GM19328 (cell line): ENCODE data around the gene SHC2.
"Not testable (repeated sequence)": the region's sequence is repeated elsewhere in the genome, so short reads cannot be mapped to it uniquely, and the experiment has no call there.

ENCODE experiments used
- ATAC-seq: cut with Tn5 transposase; IDR thresholded peaks from one replicate; pipeline ENCODE4 v1.9.1; 2021; ENCODE audit warnings: mild to moderate bottlenecking, moderate library complexity; ENCODE audit not compliant: unreplicated experiment

The SHC2 gene

DNA sequence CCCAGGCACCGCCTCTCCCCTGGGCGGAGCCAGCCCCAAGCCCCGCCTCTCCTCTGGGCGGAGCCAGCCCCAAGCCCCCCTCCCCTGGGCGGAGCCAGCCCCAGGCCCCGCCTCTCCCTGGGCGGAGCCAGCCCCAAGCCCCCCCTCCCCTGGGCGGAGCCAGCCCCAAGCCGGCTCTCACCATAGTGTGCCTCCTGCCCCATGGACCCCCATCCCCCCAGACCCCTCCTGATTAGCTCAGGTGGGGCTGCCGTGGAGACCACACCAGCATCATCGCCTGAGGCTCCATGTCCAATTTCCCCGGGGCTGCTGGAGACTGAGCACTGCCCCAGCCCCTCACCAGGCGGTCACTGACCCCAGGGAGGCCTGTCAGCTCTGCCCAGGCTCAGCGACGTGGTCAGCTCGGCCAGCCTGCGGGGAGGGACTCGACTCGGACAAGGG lies 31.3 kb upstream of the SHC2 start:
- ATAC-seq, result no peak

DNA sequence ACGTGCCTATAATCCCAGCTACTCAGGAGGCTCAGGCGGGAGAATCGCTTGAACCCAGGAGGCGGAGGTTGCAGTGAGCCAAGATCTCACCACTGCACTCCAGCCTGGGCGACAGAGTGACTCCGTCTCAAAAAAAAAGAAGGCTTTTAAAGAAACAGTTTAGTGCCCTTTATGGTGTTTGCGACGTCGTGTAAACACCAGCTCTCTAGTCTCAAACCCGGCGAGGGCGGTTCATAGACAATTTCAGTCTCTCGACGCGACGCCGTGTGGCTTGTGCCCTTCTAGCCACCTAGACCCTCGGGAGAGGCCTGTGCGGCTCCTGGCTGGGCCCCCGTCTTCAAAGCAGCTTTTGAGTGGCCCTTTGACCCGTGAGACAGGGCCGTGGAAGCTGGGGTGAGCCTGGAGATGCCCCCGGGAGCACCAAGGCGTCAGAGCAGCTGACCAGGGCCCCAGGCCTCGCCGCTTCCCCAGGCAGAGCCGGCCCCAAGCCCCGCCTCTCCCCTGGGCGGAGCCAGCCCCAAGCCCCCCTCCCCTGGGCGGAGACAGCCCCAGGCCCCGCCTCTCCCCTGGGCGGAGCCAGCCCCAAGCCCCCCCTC lies 30.4 kb upstream of the SHC2 start:
- ATAC-seq, result no peak

DNA sequence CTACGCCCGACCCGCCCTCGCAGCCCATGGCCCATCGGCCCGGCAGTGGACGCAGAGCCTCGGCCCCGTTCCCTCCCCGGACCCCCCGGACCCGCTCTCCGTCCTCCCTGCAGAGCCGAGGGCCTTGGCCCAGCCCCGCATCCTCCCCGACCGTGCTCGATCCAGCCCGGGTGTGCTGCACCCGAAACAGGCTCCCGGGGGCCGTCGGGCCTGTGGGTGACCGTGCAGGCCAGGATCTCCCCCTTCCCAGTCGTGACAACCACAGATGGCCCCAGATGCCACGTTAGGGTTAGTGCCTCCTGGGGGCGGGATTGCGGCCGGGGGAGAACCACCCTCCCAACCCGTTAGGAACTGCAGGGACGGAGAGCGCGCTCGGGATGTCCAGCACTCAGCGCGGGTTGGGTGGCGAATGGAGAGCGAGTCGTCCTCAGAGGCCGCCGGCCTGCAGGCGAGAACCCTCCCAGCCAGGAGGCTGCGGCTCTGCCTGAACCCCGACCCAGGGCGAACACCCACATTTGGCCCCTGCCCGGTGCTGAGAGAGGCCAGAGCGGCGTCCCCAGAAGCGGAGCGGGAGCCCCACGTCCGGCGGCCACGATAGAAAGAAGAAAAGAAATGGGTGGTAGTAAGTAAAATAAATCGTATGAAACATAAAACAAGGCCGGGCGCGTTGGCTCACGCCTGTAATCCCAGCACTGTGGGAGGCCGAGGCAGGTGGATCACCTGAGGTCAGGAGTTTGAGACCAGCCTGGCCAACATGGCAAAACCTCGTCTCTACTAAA lies 28.8 kb upstream of the SHC2 start:
- ATAC-seq, result peak; percentile 5

DNA sequence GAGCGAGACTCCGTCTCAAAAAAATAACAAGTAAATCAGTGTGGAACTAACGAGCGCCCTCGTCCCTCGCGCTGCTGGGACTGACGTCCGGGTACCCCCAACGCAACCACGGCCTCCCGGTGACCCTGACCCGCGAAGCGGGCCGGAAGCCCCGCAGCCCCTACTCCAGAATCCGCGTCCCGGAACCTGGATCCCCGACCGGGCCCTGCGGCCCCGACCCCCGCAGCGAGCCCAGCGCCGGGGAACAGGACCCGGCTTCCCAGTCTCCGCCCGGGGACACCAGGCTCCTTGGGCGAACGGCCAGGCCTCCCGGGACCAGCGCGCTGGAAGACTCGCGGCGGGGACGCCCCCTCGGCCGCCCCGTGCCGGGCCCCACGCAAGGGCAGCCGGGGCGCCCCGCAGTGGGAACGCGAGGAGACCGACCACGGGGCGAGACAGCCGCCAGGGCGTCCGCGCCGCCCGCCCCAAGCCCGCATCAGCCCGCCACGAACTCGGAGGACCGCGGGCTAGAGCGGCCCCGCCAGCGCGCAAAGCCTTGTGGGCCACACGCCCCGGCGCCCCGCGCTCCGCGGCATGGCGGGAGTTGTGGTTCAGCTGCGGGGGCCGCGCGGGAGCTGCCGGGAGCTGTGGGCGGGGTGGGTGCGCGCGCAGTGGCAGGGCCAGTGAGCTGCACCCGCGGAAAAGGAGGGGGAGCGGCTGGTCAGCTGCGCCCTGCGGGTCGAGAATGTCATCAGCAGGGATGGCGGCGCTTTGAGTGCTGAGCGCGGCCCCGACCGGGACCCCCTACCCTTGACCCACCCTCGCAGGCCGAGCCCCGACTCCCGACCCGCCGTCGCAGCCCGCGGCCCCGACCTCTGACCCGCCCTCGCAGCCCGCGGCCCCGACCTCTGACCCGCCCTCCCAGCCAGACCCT lies 27.9 kb upstream of the SHC2 start:
- peak; percentile 78 for ATAC-seq

DNA sequence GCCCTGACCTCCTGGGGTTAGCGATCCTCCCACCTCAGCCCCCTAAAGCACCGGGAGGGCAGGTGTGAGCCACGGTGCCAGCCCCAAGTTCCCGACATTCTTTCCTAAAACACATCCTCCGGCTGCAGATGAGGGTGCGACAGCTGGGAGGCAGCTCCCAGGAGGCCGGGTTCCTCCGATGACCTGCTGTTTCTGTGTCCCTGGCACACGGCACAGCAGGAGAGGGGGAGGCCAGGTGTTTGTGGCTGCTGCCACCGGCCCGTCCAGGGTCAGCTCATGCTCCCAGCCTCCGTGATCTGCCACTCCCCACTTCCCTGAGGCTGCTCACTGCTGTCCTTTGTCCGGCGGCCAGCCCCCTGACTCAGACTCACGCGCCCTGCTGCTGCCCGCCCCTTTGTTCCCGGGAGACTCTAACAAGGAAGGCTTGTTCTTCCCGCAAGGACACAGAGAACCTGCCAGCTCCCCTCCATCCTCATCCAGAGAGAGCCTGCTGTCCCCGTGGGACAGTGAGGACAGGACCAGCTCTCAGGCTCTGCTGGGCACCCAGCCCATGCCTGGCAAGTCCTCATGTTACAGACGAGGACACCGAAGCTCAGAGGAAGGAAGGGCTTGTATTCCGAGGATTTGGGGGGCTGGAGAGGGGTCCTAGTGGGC lies 24.9 kb upstream of the SHC2 start:
- no peak for ATAC-seq

DNA sequence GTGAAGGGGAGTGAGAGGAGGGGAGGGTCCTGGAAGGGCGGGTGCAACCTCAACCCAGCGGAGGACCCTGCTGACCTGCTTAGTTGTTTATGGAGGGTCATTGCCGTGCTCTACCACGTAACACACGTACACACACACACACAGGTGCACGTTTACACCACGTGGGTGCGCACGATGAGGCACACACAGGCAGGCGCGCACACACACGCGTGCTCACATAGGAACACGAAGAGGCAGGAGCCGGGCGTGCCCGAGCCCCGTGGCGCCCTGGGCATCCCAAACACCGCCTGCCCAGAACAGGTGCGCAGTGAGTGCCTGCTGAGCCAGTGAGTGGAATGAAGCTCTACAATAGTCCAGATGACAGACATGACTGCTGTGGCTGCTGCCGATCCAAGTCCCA lies 24.2 kb upstream of the SHC2 start:
- no peak for ATAC-seq

DNA sequence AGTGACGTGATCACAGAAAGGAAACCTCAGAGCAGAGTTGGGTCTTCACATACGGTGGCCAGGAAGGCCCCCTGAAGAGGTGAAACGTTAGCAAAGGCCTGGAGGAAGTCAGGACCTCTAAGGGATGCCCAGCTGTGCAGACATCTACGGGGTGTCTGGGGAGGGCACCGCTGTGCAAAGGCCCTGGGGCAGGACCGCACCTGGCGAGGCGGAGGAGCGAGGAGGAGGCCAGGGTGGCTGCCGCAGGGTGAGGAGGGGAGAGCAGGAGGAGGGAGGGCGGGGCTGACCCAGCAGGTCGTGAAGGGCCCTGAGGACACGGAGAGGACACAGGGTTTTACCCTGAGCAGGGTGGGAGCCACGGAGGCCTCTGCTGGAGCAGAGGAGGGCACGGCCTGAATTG lies 23.7 kb upstream of the SHC2 start:
- ATAC-seq, result no peak

DNA sequence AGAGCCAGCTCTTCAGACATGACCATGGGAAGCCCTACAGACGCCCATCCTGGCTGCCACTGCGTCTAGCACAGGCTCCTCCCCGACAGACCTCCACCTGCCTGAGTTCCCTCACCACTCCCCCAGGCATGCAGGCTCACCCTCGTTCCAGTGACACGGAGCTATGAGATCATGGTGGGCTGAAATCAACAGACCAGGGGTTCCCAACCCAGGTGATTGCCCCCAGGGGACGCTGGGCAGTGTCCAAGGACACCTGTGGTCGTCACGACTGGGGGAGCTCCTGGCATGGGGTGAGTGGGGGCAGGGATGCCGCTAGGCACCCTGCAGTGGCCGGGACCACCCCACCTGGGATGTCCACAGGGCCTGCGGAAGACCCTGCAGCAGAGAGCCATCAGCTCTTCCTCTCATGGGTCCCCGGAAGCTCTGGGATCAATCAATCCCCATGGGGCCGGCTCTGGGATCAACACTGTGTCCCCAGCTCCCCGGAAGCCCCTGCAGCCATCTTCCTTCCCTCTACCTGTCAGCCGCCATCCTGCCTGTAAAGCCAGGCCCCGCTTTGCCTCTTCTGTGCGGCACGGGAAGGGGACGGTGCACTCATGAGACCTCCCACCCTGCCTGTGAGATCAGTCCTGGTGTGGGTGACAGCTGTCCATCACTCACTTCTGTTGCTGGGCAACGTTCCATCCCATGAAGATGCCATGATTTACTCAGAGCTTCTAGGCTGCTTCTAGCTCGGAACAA lies 22.7 kb upstream of the SHC2 start:
- no peak for ATAC-seq

DNA sequence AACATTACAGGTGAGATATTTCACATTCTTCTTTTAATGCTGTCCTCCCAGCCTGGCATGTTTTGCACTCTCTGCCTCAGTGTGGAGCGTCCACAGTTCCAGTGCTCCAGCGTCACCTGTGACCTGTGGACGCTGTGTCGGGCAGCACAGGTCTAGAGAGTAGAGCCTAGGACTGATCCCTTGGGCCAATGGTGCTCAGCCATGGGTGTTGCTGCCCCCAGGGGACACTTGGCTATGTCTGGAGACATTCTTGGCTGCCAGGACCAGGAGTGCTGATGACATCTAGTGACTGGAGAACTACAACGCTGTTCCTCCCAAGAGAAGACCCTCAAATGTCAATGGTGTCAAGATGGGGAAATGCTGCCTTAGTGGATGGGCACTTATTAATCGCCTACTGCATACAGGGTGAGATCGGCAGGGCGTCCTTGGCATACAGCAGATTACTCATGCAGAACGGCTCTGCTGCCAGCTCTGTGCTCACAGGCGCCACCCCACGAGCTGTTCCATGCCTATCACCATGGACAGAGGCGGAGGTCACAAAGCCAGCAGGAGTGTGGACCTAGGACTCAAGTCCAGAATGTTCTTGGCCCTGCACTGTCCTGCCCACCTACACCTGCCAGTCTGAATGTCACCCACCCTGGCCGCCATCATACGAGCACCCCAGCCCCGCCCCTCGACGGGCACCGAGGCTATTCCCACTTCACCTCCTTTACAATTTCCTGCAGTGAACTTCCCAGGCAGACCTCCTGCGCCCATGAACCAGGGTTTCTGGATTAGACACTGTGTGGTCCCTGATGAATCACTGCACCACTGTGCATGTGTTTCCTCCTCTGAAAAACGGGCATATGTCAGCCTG lies 21.6 kb upstream of the SHC2 start:
- ATAC-seq, result no peak

DNA sequence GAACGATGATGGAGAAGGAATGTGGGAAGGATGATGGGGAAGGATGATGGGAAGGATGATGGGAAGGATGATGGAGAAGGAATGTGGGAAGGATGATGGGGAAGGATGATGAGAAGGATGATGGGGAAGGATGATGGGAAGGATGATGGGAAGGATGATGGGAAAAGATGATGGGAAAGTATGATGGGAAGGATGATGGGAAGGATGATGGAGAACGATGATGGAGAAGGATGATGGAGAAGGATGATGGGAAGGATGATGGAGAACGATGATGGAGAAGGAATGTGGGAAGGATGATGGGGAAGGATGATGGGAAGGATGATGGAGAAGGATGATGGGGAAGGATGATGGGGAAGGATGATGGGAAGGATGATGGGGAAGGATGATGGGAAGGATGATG lies 20.3 kb upstream of the SHC2 start:
- ATAC-seq, result not testable (repeated sequence)

DNA sequence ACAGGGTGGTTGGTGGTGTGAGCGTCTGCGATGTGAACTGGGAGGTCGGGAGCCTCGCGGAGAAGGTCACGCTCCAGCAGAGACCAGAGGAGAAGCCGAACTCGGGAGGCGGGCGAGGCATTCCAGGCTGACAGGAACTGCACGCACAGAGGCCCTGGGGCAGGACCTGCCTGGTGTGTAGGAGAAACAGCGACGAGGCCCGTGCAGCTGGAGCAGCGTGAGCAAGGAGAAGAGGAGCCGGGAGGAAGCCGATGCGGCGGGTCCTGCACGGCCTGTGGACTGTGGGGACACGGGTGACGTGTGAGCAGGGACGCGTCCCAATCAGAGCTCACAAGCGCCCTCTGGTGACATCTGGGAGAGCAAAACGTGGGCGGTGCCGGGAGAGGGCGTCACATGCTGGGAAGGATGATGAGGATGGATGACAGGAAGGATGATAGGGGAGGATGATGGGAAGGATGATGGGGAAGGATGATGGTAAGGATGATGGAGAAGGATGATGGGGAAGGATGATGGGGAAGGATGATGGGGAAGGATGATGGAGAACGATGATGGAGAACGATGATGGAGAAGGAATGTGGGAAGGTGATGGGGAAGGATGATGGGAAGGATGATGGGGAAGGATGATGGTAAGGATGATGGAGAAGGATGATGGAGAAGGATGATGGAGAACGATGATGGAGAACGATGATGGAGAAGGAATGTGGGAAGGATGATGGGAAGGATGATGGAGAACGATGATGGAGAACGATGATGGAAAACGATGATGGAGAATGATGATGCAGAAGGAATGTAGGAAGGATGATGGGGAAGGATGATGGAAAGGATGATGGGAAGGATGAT lies 19.4 kb upstream of the SHC2 start:
- no peak for ATAC-seq

DNA sequence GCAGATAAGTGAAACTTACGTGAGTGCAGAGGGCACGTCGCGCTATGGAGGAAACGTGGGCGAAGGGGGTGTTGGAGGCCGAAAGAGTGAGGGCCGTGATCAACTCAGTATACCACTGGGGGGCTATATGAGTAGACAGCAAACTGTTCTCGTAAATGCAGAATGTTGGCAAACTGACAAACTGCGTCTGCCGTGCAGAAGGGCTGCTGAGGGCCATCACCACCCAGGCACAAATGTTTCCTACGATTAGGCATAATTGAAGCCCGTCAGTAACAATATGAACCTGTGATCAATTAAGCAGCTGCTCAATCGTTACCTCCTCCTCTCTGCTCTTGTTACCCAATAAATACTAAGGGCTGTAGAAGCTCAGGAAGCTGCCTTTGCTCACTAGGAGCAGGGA lies 18.1 kb upstream of the SHC2 start:
- ATAC-seq, result no peak

DNA sequence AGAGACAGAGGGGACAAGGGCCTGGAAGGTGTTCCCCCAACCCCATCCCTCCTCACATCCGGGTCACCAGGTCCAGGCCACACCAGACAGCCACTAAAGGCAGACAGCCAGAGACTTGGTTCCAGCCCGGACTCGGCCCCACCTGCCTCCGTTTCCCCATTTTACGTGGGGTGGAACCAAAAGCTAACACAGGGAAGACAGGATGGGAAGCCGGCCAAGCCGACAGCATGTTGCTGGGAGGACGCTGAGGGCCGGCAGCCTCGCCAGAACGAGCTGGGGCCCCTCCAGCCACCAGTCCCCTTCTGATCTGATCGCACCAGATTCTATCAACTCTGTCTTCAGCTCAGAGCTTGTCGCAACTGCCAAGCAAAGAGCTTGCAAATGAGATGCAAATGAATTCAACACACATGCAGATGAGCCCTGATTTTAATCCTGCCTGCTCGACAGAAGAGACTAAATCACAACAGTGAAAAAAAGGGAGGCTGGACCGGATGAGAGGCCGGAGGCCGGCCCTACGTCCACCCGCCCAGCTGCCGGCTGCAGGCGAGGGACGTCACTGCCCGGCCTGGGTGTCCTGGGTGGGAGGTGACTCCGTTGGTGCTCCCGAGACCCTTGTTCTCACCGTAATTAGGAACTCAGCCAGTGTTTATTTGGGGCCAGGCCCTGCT lies 17.5 kb upstream of the SHC2 start:
- ATAC-seq, result no peak

DNA sequence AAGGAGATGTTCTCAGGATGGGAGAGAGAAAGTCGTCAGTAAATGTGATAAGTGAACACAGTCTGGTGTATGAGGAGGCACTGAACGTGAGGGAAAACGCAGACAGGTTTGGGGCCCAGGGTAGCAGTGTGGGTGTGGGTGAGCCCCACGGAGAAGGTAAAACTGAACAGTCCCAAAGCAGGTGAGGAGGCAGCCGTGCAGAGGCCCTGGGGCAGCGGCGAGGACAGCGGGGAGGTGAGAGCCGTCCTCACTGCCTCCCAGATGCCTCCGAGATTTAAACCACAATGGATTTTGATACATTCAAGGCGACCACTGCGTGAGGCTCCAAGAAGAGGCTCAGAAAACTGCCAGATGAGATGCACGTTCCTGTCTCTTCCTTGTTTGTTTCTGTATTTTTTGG lies 14.5 kb upstream of the SHC2 start:
- ATAC-seq, result no peak

DNA sequence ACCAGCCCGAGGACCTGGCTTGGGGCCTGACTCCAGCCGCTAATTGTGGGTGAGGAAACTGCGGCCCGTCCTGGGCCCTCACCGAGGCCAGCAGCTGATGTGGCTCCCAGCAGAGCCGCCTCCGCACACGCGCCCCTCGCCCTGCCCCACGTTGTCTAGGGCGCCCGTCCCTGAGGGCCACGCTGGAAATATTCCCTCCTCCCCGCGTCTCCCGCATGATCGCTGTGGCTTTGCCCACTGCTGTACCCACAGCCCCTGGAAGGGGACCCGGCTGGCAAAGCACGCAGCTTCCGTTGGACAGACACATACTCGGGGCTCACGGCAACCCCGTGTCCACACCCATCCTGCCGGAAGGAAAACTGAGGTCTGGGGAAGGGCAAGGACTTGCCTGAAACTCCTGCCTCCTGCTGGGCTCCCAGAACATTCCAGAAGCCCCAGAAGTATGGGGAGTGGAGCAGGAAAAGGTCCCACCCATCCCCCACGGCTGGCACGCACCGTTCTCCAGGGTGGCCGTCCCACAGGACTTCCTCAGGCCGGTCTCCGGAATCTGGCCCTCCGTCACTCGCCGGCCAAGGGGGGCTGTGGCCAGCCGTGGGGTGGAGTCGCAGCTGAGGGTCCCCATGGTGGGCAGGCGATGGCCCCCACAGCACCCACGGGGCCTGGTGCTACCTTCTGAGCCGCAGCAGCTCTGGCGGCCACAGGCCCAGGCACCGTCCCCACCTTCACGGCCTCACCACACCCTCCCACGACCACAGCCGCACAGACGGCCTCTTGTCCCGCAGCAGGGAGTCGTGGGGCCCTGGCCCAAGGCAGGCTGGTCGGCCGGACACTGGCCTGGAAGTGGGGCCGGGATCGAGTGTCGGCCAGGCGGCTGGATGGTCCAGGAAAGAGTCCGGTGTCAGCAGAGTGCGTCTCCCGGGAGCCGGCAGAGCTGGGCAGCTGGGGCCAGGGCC lies 13.6 kb upstream of the SHC2 start:
- no peak for ATAC-seq

DNA sequence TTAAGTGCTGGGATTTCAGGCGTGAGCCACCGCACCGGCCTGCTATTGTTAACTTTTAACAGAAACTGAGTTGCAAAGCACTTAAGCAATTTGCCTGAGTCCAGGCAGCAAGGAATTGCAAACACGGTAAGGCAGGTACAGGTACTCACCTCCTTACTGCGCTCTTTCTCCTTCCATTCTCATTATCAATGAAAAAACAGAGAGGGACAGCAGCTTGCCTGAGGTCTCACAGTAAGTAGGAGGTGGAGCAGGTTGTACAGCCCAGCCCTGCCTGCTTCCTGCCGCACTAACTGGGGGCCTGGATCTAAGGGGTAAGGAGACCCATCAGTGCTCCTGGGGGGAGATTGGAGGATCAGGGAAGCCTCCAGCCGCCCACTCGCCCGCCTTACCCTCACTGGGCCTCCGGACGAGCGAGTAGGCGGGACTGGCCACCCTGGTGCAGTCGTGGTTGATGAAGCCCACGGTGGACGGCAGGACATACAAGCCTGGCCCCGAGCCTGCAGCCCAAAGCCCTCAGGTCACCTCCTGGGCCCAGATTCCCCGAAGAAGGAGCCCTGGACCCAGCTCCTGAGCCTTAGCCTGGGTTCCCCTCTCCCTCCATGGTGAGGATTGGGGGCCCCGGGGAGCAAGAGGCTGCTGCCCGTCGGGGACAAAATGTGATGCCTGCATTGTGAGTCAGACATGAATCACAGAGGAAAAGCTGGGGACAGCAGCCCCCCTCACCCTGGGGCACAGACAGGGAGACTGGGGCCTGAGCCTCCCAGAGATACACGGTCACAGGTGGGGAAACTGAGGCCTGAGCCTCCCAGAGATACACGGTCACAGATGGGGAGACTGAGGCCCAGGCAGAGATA lies 11.4 kb upstream of the SHC2 start:
- no peak for ATAC-seq
